Measurements from ENCODE around the gene TST.

TST gene

DNA sequence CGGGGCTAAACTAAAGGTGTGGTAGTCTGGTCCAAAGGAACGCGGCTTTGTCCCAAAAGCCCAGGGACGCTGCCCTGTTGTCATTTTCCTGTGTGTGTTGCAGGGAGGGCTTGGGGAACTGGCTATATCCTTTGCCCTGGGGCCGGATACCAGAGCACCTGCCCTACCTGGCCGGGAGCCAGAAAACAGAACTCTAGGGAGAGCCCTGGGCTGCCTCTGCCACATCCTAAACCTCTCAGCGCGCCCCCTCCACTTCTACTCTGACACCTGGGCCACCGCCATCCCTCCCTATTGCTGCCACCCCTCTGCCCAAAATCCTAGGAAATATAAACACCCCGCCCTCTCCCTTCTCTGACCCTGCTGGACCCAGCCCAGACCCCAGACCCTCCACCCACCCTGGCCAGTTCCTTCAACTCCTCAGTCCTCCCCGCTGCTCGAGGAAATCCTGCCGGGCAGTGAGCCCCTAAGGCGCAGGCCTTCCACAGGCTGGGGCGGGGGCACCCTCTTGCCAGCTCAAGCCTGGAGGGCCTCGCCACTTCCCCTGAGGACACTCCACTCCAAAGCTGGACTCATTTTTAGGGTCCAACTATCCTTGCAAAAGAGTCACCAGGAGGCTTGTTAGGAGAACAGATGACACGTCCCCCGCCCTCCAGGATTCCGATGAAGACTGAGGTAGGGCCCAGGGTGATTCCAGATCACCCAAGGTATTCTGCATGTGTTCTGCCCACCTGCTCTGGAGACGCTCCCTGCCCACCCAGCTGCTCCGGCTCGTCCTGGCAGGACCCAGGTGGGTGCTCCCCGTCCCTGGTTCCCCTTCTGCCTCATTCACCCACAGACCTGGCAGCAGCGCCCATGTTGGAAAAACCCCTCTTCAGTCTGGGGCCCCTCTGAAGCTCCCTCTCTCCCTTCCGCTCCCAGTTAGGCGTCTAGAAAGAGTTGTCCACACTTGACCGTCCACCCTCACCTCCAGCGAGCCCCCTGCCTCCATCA, 44.5 kb upstream of the TST start:
- Histone ChIP-seq H3K27ac (ENCODE audit: low read length) (no peak overlapping the region), H3K27me3 (replicated peaks; ENCODE audit: insufficient read depth, low read length) (peaks cover 56% of the 10 kb centered on the region), H3K4me3 (ENCODE audit: low read length) (no peak overlapping the region), H3K9me3 (replicated peaks; ENCODE audit: insufficient read depth, low read length) (no peaks in the 10 kb centered on the region), H3K9me2 (replicated peaks; ENCODE audit: insufficient read depth, low read length) (no peaks in the 10 kb centered on the region), H3K4me2 (ENCODE audit: low read depth, low read length) (no peak overlapping the region), H3K4me1 (ENCODE audit: low read length) (no peaks in the 10 kb centered on the region), H3K9ac (ENCODE audit: low read length) (no peak overlapping the region), H2AFZ (ENCODE audit: low read length) (no peak overlapping the region), H3K36me3 (replicated peaks; ENCODE audit: insufficient read depth, low read length) (no peaks in the 10 kb centered on the region), H4K20me1 (ENCODE audit: insufficient read depth, low read length) (no peaks in the 10 kb centered on the region), H3K79me2 (ENCODE audit: low read length) (no peaks in the 10 kb centered on the region), H3F3A (ENCODE audit: insufficient read depth, low read length) (no peaks in the 10 kb centered on the region)
- no peak for DNase-seq
- TF ChIP-seq, protein P1, sequence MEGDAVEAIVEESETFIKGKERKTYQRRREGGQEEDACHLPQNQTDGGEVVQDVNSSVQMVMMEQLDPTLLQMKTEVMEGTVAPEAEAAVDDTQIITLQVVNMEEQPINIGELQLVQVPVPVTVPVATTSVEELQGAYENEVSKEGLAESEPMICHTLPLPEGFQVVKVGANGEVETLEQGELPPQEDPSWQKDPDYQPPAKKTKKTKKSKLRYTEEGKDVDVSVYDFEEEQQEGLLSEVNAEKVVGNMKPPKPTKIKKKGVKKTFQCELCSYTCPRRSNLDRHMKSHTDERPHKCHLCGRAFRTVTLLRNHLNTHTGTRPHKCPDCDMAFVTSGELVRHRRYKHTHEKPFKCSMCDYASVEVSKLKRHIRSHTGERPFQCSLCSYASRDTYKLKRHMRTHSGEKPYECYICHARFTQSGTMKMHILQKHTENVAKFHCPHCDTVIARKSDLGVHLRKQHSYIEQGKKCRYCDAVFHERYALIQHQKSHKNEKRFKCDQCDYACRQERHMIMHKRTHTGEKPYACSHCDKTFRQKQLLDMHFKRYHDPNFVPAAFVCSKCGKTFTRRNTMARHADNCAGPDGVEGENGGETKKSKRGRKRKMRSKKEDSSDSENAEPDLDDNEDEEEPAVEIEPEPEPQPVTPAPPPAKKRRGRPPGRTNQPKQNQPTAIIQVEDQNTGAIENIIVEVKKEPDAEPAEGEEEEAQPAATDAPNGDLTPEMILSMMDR (IDR thresholded peaks at IDR 0.05; ENCODE audit: low read length), result no peak
- TF ChIP-seq EZH2phosphoT487 (IDR thresholded peaks at IDR 0.05; ENCODE audit: low read length) (no peak), EZH2 (optimal IDR thresholded peaks at IDR 0.05; ENCODE audit: low read depth, low read length) (no peak)

DNA sequence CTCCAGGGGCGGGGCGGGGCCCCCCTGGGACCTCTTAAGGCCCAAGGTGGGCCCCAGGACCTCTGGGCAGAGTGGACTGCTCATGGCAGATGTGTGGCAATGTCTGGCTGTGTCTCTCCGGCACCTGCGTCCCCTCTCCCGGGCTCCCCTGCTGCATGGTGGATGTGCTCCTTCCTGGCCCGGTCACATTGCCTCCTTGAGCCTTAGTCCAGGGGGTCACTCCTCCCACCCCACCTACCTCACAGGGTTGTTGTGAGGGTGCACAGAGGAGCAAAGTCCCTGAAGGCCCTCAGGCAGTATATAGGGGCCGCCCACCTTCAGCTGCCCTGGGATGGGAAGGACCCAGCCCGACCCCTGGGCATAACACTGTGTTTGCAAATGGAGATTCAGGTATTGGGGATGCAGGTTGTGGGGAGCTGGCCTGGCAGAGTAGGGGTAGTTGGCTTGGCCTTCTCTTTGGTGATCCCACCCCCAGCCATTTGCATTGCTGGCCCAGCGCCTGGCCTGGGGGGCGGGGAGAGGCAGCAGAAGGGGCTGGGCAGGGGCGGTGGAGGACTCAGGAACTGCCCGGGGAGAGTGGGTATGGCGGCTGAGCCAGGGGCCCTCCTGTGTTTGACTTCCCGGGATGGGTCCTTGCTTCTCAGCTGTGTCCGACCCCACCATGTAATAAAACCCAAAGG, 43.6 kb upstream of the TST start:
- no peak for DNase-seq
- H3K9me3 ChIP-seq (replicated peaks; ENCODE audit: insufficient read depth, low read length), result no peaks in the 10 kb centered on the region
- H3K27ac ChIP-seq (ENCODE audit: low read length), result no peak overlapping the region
- no peak overlapping the region for H3K4me2 ChIP-seq (ENCODE audit: low read depth, low read length)
- no peaks in the 10 kb centered on the region for H3K9me2 ChIP-seq (replicated peaks; ENCODE audit: insufficient read depth, low read length)
- TF ChIP-seq EZH2phosphoT487 (IDR thresholded peaks at IDR 0.05; ENCODE audit: low read length) (no peak), EZH2 (optimal IDR thresholded peaks at IDR 0.05; ENCODE audit: low read depth, low read length) (no peak)
- TF ChIP-seq, protein P1 (IDR thresholded peaks at IDR 0.05; ENCODE audit: low read length), result no peak
- no peak overlapping the region for H3K4me3 ChIP-seq (ENCODE audit: low read length)
- no peaks in the 10 kb centered on the region for H3F3A ChIP-seq (ENCODE audit: insufficient read depth, low read length)
- H3K9ac ChIP-seq (ENCODE audit: low read length), result no peak overlapping the region
- no peaks in the 10 kb centered on the region for H3K4me1 ChIP-seq (ENCODE audit: low read length)
- H3K36me3 ChIP-seq (replicated peaks; ENCODE audit: insufficient read depth, low read length), result no peaks in the 10 kb centered on the region
- H4K20me1 ChIP-seq (ENCODE audit: insufficient read depth, low read length), result no peaks in the 10 kb centered on the region
- H3K79me2 ChIP-seq (ENCODE audit: low read length), result no peaks in the 10 kb centered on the region
- no peak overlapping the region for H2AFZ ChIP-seq (ENCODE audit: low read length)
- H3K27me3 ChIP-seq (replicated peaks; ENCODE audit: insufficient read depth, low read length), result peaks cover 47% of the 10 kb centered on the region

DNA sequence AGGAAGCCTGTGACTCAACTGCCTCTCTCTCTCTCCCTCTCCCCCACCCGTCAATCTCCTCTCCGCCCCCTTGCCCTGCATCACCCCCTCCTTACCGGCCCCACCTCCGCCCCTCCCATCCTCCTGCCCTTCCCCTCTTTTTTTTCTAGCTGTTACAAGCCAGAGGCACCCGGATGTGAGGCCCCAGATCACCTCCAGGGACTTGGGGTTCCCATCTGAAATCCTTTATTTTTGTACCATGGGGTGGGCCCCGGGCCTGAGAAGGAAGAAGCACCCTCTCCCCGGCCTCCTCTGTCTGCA, 43.1 kb upstream of the TST start:
- Histone ChIP-seq H3K9ac (ENCODE audit: low read length) (no peak overlapping the region), H3K4me2 (ENCODE audit: low read depth, low read length) (no peak overlapping the region), H3K36me3 (replicated peaks; ENCODE audit: insufficient read depth, low read length) (no peaks in the 10 kb centered on the region), H3K79me2 (ENCODE audit: low read length) (no peaks in the 10 kb centered on the region), H3K9me3 (replicated peaks; ENCODE audit: insufficient read depth, low read length) (no peaks in the 10 kb centered on the region), H3K27ac (ENCODE audit: low read length) (no peak overlapping the region), H3F3A (ENCODE audit: insufficient read depth, low read length) (no peaks in the 10 kb centered on the region), H3K4me3 (ENCODE audit: low read length) (no peak overlapping the region), H4K20me1 (ENCODE audit: insufficient read depth, low read length) (no peaks in the 10 kb centered on the region), H3K9me2 (replicated peaks; ENCODE audit: insufficient read depth, low read length) (no peaks in the 10 kb centered on the region), H3K4me1 (ENCODE audit: low read length) (no peaks in the 10 kb centered on the region), H2AFZ (ENCODE audit: low read length) (no peak overlapping the region), H3K27me3 (replicated peaks; ENCODE audit: insufficient read depth, low read length) (peaks cover 42% of the 10 kb centered on the region)
- no peak for DNase-seq
- TF ChIP-seq, protein P1 (IDR thresholded peaks at IDR 0.05; ENCODE audit: low read length), result no peak
- no peak for TF ChIP-seq EZH2phosphoT487 (IDR thresholded peaks at IDR 0.05; ENCODE audit: low read length)
- TF ChIP-seq EZH2 (optimal IDR thresholded peaks at IDR 0.05; ENCODE audit: low read depth, low read length), result no peak
